Calu3 (cell line): ENCODE results near the gene COL20A1. TPM values are rescaled to one million over a fixed set of nuclear protein-coding genes. Genes with fewer than 3 reads are reported as not detected.

Experiments used
- BruUV-seq: library from RNA; stranded (reverse); fragments of 400-500 nt; replicated peaks from 2 replicates; lab custom pipeline; 2021; lab: Mats Ljungman, UMichigan
- CTCF ChIA-PET: fragments of 300-600 bp; sonication (Branson Sonifier 250); formaldehyde crosslinking; loops from one replicate; lab custom pipeline; 2022; ENCODE audit warnings: antibody characterized with exemption; lab: Charles Lee
- DNase-seq: peaks from one replicate; pipeline ENCODE4 v3.0.0; 2022
- H3K27ac Mint-ChIP-seq: one replicate; pipeline ENCODE4 v1.8.0; 2022; ENCODE audit warnings: mixed read lengths; ENCODE audit not compliant: unreplicated experiment
- H3K27me3 Mint-ChIP-seq: one replicate; pipeline ENCODE4 v1.8.0; 2022; ENCODE audit warnings: mixed read lengths; ENCODE audit not compliant: unreplicated experiment
- H3K36me3 Mint-ChIP-seq: one replicate; pipeline ENCODE4 v1.8.0; 2022; ENCODE audit warnings: mild to moderate bottlenecking, moderate library complexity, mixed read lengths; ENCODE audit not compliant: insufficient read depth, unreplicated experiment
- H3K4me1 Mint-ChIP-seq: one replicate; pipeline ENCODE4 v1.8.0; 2022; ENCODE audit warnings: mild to moderate bottlenecking, low read depth, mixed read lengths; ENCODE audit not compliant: unreplicated experiment
- H3K4me3 Mint-ChIP-seq: one replicate; pipeline ENCODE4 v1.8.0; 2022; ENCODE audit warnings: mild to moderate bottlenecking, low read depth, moderate library complexity, mixed read lengths; ENCODE audit not compliant: unreplicated experiment
- H3K9me3 Mint-ChIP-seq: one replicate; pipeline ENCODE4 v1.8.0; 2022; ENCODE audit warnings: low read depth, mixed read lengths; ENCODE audit not compliant: unreplicated experiment
- CTCF ChIP-seq: fragments of 200-600 bp; IDR thresholded peaks from one replicate; pipeline ENCODE4 v1.8.0; 2022; ENCODE audit warnings: antibody characterized with exemption; ENCODE audit not compliant: unreplicated experiment
- intact Hi-C: fragments of 100-400 bp; cut with micrococcal nuclease; formaldehyde crosslinking; loops from one replicate; pipeline ENCODE4 v1.10.0; 2022; ENCODE audit not compliant: unreplicated experiment
- total RNA-seq: library from RNA; stranded (reverse); gene quantifications from 2 replicates; pipeline ENCODE4 v1.2.3, GENCODE V29; 2022

Gene COL20A1
- total RNA-seq, 1 experiment from 2014 or later: not detected

- TF ChIP-seq CTCF: no peak
- Mint-ChIP-seq H3K27ac (no peak overlapping the region), H3K4me3 (no peak overlapping the region), H3K36me3 (peaks cover 18% of the 10 kb centered on the region), H3K4me1 (no peaks in the 10 kb centered on the region), H3K9me3 (peaks cover 4% of the 10 kb centered on the region), H3K27me3 (peaks cover 56% of the 10 kb centered on the region)
- DNase-seq: no peak
- no TSS peak for BruUV-seq
- CTCF ChIA-PET: no interaction called here
- intact Hi-C loops: no loop called here
Observed at GRCh38 chr20:63346131-63347080, 53.4 kb downstream of the COL20A1 start.

- intact Hi-C loops: no loop called here
- Mint-ChIP-seq H3K27ac (no peak overlapping the region), H3K27me3 (peaks cover 48% of the 10 kb centered on the region), H3K4me1 (no peaks in the 10 kb centered on the region), H3K36me3 (peaks cover 18% of the 10 kb centered on the region), H3K9me3 (peaks cover 4% of the 10 kb centered on the region), H3K4me3 (no peak overlapping the region)
- DNase-seq: no peak
- TF ChIP-seq CTCF: no peak
- CTCF ChIA-PET: no interaction called here
- no TSS peak for BruUV-seq
Observed at GRCh38 chr20:63347081-63347741, 54.2 kb downstream of the COL20A1 start.

- BruUV-seq: no TSS peak
- H3K4me1 Mint-ChIP-seq: no peaks in the 10 kb centered on the region
- no peak for TF ChIP-seq CTCF
- intact Hi-C loops: no loop called here
- H3K36me3 Mint-ChIP-seq: peaks cover 18% of the 10 kb centered on the region
- H3K9me3 Mint-ChIP-seq: peaks cover 6% of the 10 kb centered on the region
- no peak overlapping the region for H3K4me3 Mint-ChIP-seq
- CTCF ChIA-PET: no interaction called here
- H3K27me3 Mint-ChIP-seq: peaks cover 38% of the 10 kb centered on the region
- DNase-seq: no peak
- no peak overlapping the region for H3K27ac Mint-ChIP-seq
Observed at GRCh38 chr20:63347950-63348827, 55.2 kb downstream of the COL20A1 start.

GRCh38 chr20:63348828-63349515 lies 56.0 kb downstream of the COL20A1 start:
- BruUV-seq: no TSS peak
- CTCF ChIA-PET: interaction anchor here (0.6 kb wide), 1 partner anchor 33 kb away, joined by 3 read pairs; no protein-coding TSS in a partner anchor
- Mint-ChIP-seq H3K36me3 (peaks cover 18% of the 10 kb centered on the region), H3K4me1 (no peaks in the 10 kb centered on the region), H3K27me3 (peaks cover 30% of the 10 kb centered on the region), H3K4me3 (no peak overlapping the region), H3K27ac (no peak overlapping the region), H3K9me3 (peaks cover 6% of the 10 kb centered on the region)
- no peak for TF ChIP-seq CTCF
- no peak for DNase-seq
- intact Hi-C loops: no loop called here
